A673 (cell line): ENCODE measurements around the gene CMTM2. TPM values are rescaled to one million over a fixed set of nuclear protein-coding genes. Genes with fewer than 3 reads are reported as not detected.

Experiments
- BruUV-seq: library from RNA; stranded (reverse); fragments of 400-500 nt; replicated peaks from 2 replicates; lab custom pipeline; 2021; lab: Mats Ljungman, UMichigan
- CTCF ChIA-PET: fragments of 300-600 bp; sonication (Branson Sonifier 250); formaldehyde crosslinking; loops from one replicate; lab custom pipeline; 2022; ENCODE audit warnings: antibody characterized with exemption; lab: Charles Lee
- POLR2A ChIA-PET: fragments of 300-600 bp; sonication (Branson Sonifier 250); formaldehyde crosslinking; loops from one replicate; lab custom pipeline; 2022; ENCODE audit warnings: antibody characterized with exemption; ENCODE audit not compliant: low non-redundant PET; lab: Charles Lee
- DNase-seq: peaks from one replicate; pipeline ENCODE4 v3.0.0-alpha.2; 2015; ENCODE audit warnings: low spot score
- H3K27ac ChIP-seq: fragments of 200-600 bp; sonication (generic); 2 replicates; pipeline ENCODE4 v1.5.1; 2016; ENCODE audit warnings: mixed run types, low read depth, mild to moderate bottlenecking, mixed read lengths, antibody characterized with exemption, low read length; ENCODE audit not compliant: poor library complexity, severe bottlenecking
- H3K27me3 ChIP-seq: fragments of 200-600 bp; sonication (generic); replicated peaks from 2 replicates; pipeline ENCODE4 v1.6.1; 2017; ENCODE audit warnings: mixed run types, low read depth, mild to moderate bottlenecking, mixed read lengths, antibody characterized with exemption, low read length; ENCODE audit not compliant: insufficient read depth, poor library complexity
- H3K36me3 ChIP-seq: fragments of 200-600 bp; sonication (generic); 2 replicates; pipeline ENCODE4 v1.6.1; 2016; ENCODE audit warnings: mixed run types, mild to moderate bottlenecking, mixed read lengths, antibody characterized with exemption, low read length; ENCODE audit not compliant: insufficient read depth, poor library complexity, severe bottlenecking
- H3K4me1 ChIP-seq: fragments of 200-600 bp; sonication (generic); 2 replicates; pipeline ENCODE4 v1.6.1; 2017; ENCODE audit warnings: mixed run types, mild to moderate bottlenecking, mixed read lengths, antibody characterized with exemption, low read length; ENCODE audit not compliant: insufficient read depth, poor library complexity, severe bottlenecking
- H3K4me3 ChIP-seq: fragments of 200-600 bp; sonication (generic); 2 replicates; pipeline ENCODE4 v1.5.1; 2016; ENCODE audit warnings: low read depth, mixed run types, mild to moderate bottlenecking, mixed read lengths, low read length; ENCODE audit not compliant: poor library complexity, severe bottlenecking
- H3K9me3 ChIP-seq: fragments of 200-600 bp; sonication (generic); 2 replicates; pipeline ENCODE4 v1.6.1; 2016; ENCODE audit warnings: mixed run types, low read depth, mild to moderate bottlenecking, mixed read lengths, antibody characterized with exemption, low read length; ENCODE audit not compliant: poor library complexity, severe bottlenecking
- CTCF ChIP-seq: fragments of 300-800, 200-600 bp; sonication (generic); conservative IDR thresholded peaks from 2 replicates; pipeline ENCODE4 v1.5.1; 2017; ENCODE audit warnings: low read depth, mild to moderate bottlenecking, antibody characterized with exemption, low read length, moderate library complexity, mixed read lengths
- EZH2 ChIP-seq: fragments of 200-600 bp; sonication (generic); IDR thresholded peaks from 2 replicates; pipeline ENCODE4 v1.6.1; 2017; ENCODE audit warnings: borderline replicate concordance, low read depth, mild to moderate bottlenecking, mixed read lengths, antibody characterized with exemption, low read length; ENCODE audit not compliant: poor library complexity, severe bottlenecking
- intact Hi-C: fragments of 100-400 bp; cut with micrococcal nuclease; formaldehyde crosslinking; loops from one replicate; pipeline ENCODE4 v1.10.0; 2022; ENCODE audit not compliant: unreplicated experiment
- total RNA-seq: library from RNA; stranded (reverse); gene quantifications from 2 replicates; pipeline ENCODE4 v1.2.3, GENCODE V29; 2021

The CMTM2 gene
- total RNA-seq, 1 experiment from 2014 or later: not detected

DNA sequence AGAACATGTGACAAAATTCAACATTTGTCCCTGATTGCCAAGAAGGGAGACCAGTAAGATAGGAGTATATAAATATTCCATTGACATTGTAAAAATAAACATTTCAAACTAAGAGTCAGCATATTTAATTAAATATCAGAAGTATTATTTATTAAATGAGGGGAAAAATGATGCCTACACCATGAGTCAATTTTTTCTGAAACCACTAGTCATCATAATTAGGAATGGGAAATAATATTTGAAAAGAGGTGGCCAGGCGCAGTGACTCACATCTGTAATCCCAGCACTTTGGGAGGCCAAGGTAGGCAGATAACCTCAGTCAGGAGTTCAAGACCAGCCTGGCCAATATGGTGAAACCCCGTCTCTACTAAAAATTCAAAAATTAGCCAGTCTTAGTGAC, 10.9 kb upstream of the CMTM2 start:
- ChIA-PET CTCF (no interaction called here), POLR2A (no interaction called here)
- Histone ChIP-seq H3K9me3 (no peaks in the 10 kb centered on the region), H3K36me3 (peaks cover 8% of the 10 kb centered on the region), H3K27ac (no peak overlapping the region), H3K27me3 (no peaks in the 10 kb centered on the region), H3K4me3 (no peak overlapping the region), H3K4me1 (no peaks in the 10 kb centered on the region)
- intact Hi-C loops: no loop called here
- no TSS peak for BruUV-seq
- DNase-seq: no peak
- TF ChIP-seq EZH2 (no peak), CTCF (no peak)

GRCh38 chr16:66569131-66569530, 10.1 kb upstream of the CMTM2 start:
- Histone ChIP-seq H3K27ac (no peak overlapping the region), H3K4me3 (no peak overlapping the region), H3K9me3 (no peaks in the 10 kb centered on the region), H3K36me3 (peaks cover 5% of the 10 kb centered on the region), H3K27me3 (no peaks in the 10 kb centered on the region), H3K4me1 (no peaks in the 10 kb centered on the region)
- ChIA-PET CTCF (no interaction called here), POLR2A (interaction anchor here (0.7 kb wide), 1 partner anchor 82 kb away, joined by 6 read pairs; no protein-coding TSS in a partner anchor)
- TF ChIP-seq CTCF (no peak), EZH2 (no peak)
- DNase-seq: no peak
- no TSS peak for BruUV-seq
- intact Hi-C loops: no loop called here

DNA sequence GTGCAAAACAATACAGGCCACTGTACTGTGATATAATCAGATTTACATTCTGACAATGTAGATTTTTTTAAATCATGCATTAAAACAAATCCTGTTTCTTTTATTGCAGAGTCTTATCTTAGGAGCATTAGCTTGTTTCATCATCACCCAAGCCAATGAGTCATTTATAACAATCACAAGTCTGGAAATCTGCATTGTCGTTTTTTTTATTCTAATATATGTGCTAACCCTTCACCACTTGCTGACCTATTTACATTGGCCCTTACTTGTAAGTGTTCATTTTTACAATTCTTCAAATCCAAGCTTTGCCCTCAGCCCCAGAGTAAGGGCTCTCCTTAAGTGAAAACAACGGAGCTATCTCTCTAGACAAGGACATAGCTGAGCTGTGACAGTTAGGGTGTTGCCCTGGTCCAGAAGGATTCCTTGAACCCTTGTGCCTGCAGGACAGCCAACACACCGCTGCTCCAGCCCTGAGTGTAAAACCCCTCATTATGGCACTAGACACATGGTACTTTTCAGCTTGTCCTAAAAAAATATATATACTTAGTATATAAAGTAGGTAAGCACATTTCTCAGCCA, 9.3 kb upstream of the CMTM2 start:
- intact Hi-C loops: no loop called here
- H3K4me3 ChIP-seq: no peak overlapping the region

More for the DNA sequence above, 9.3 kb upstream of the CMTM2 start:
- Histone ChIP-seq H3K27ac (no peak overlapping the region), H3K9me3 (no peaks in the 10 kb centered on the region), H3K4me1 (no peaks in the 10 kb centered on the region), H3K36me3 (peaks cover 4% of the 10 kb centered on the region), H3K27me3 (no peaks in the 10 kb centered on the region)
- TF ChIP-seq EZH2 (no peak), CTCF (no peak)
- no peak for DNase-seq
- no TSS peak for BruUV-seq
- POLR2A ChIA-PET: interaction anchor here (0.6 kb wide), 2 partner anchors 13 to 259 kb away, joined by 3 to 4 read pairs; no protein-coding TSS in a partner anchor
- CTCF ChIA-PET: no interaction called here
